ENCODE results near the gene DMXL1.

Gene DMXL1

DNA sequence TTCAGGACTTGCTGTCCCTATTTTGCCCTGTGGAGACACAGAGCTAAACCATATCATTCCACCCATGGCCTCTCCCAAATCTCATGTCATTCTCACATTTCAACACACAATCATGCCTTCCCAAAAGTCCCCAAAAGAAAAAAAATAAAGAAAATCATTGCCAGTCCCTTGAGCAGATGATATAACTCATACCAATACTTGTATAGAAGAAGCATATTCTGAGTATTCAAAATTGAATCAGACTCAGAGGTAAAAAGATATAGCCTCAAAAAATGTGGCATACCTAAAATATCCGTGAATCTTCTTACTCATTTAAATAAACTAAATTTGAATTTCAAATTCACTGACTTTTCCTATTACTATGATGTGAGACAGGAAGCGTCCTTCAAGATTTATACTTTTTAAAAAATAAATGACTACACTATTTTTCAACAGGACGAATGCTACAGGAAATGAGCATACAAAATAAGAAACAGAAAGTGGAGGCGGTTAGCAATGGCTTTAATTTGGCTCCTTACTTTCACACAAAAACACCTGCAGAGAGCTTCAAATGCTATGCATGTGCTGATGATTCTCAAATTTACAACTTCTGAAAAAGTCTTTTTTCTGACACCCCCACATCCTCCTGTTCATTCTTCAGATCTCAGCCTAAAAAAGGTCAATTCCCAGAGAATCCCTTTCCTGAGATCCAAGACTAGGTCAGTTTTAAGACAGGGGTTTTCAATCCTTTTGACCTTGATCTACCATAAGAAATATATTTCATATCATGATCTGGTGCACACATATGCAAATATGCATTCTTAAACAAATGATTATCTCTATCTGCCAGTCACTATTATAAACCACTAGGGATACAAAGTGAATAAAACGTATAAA is 39.6 kb upstream of the DMXL1 start:
- H3K4me3 ChIP-seq (ENCODE audit: low read depth, low read length), result no peak overlapping the region
- TF ChIP-seq, protein P1, sequence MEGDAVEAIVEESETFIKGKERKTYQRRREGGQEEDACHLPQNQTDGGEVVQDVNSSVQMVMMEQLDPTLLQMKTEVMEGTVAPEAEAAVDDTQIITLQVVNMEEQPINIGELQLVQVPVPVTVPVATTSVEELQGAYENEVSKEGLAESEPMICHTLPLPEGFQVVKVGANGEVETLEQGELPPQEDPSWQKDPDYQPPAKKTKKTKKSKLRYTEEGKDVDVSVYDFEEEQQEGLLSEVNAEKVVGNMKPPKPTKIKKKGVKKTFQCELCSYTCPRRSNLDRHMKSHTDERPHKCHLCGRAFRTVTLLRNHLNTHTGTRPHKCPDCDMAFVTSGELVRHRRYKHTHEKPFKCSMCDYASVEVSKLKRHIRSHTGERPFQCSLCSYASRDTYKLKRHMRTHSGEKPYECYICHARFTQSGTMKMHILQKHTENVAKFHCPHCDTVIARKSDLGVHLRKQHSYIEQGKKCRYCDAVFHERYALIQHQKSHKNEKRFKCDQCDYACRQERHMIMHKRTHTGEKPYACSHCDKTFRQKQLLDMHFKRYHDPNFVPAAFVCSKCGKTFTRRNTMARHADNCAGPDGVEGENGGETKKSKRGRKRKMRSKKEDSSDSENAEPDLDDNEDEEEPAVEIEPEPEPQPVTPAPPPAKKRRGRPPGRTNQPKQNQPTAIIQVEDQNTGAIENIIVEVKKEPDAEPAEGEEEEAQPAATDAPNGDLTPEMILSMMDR (IDR thresholded peaks at IDR 0.05; ENCODE audit: low read depth, low read length), result no peak

- H3K4me3 ChIP-seq (ENCODE audit: low read depth, low read length), result no peak overlapping the region
- TF ChIP-seq, protein P1 (IDR thresholded peaks at IDR 0.05; ENCODE audit: low read depth, low read length), result no peak
Observed at GRCh38 chr5:119031905-119032304, 39.0 kb upstream of the DMXL1 start.

GRCh38 chr5:119032656-119033055 is 38.2 kb upstream of the DMXL1 start:
- TF ChIP-seq, protein P1 (IDR thresholded peaks at IDR 0.05; ENCODE audit: low read depth, low read length), result no peak
- H3K4me3 ChIP-seq (ENCODE audit: low read depth, low read length), result no peak overlapping the region

- no peak overlapping the region for H3K4me3 ChIP-seq (ENCODE audit: low read depth, low read length)
- TF ChIP-seq, protein P1 (IDR thresholded peaks at IDR 0.05; ENCODE audit: low read depth, low read length), result no peak
Observed at GRCh38 chr5:119033135-119033534, 37.8 kb upstream of the DMXL1 start.

DNA sequence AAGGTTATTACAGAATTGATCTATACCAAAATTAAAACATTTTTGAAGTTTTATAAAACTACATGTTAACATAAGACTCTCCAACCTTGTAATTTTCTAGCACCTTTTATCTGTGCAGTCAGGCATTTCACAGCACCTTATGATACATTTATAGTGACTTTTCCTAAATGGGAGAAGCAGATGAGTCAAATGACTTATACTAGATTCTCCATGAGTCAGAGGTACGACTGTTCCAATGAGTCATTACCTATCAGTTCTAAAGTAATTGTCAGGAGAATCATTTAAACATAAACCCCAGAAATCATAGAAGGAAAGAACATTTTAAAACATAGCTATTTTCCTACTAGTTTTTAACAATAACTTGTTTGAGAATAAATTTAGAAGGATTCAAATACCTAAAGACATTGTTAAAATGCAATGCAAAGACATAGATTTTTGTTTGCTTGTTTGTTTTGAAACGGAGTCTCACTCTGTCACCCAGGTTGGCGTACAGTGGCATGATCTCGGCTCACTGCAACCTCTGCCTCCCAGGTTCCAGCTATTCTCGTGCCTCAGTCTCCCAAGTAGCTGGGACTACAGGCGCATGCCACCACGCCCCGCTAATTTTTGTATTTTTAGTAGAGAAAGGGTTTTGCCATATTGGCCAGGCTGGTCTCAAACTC is 34.7 kb upstream of the DMXL1 start:
- no peak overlapping the region for H3K4me3 ChIP-seq (ENCODE audit: low read depth, low read length)
- TF ChIP-seq, protein P1 (IDR thresholded peaks at IDR 0.05; ENCODE audit: low read depth, low read length), result no peak

DNA sequence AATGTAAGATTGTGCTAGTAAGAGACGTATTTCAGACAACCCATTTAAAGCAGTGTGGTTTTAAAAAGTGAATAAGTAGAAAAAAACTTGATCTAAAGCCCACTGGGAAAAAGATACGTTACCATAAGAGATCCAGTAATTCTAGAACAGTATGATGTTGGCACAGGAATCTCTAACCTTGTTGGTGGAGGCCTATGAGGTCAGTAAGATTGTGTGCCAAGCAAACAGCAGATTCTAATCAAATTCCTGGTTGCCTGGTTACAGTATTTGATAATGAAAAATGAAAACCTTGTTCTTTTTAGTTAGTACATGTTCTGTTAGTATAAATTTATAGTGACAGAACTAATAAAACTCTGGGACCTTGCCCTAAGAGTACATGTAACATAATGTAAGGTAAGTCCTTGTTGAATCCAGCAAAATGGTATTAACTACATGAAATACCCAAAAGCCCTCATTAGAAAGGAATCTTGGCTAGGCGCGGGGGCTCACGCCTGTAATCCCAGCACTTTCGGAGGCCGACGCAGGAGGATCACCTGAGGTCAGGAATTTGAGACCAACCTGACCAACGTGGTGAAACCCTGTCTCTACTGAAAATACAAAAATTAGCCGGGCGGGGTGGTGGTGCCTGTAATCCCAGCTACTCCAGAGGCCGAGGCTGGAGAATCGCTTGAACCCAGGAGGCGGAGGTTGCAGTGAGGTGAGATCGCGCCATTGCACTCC is 33.2 kb upstream of the DMXL1 start:
- no peak overlapping the region for H3K4me3 ChIP-seq (ENCODE audit: low read depth, low read length)
- TF ChIP-seq, protein P1 (IDR thresholded peaks at IDR 0.05; ENCODE audit: low read depth, low read length), result no peak

All from WI38 (cell line).